Transverse colon (tissue), 4 donors: Measurements from ENCODE around the gene HSPG2.

ENCODE experiments used
- EP300 ChIP-seq: sonication (generic); formaldehyde crosslinking; IDR thresholded peaks from one replicate; pipeline ENCODE4 v1.6.1; 2017; ENCODE audit warnings: antibody characterized with exemption, low read depth
- POLR2A ChIP-seq: fragments of 450-650 bp; IDR thresholded peaks from one replicate; pipeline ENCODE4 v1.6.1; 2016; ENCODE audit warnings: antibody characterized with exemption, mild to moderate bottlenecking, moderate library complexity
- POLR2AphosphoS5 ChIP-seq, 3 donors: sonication (generic); formaldehyde crosslinking; IDR thresholded peaks; one replicate each; pipeline ENCODE4 v1.6.1; 2016; ENCODE audit warnings: antibody characterized with exemption in 3 of 3
- TF ChIP-seq, protein P1 (sequence below), 5 experiments: fragments of 200-600 bp in 3 of 5; fragments of 450-650 bp in 2 of 5; sonication (generic) in 3 of 5; IDR thresholded peaks; 1 replicate in 2 of 5; 2 replicates in 3 of 5; pipeline ENCODE4 v1.5.1; 2016 to 2017; ENCODE audit warnings: antibody characterized with exemption in 5 of 5, inconsistent platforms in 3 of 5, mild to moderate bottlenecking in 2 of 5, moderate library complexity in 1 of 5

DNA sequence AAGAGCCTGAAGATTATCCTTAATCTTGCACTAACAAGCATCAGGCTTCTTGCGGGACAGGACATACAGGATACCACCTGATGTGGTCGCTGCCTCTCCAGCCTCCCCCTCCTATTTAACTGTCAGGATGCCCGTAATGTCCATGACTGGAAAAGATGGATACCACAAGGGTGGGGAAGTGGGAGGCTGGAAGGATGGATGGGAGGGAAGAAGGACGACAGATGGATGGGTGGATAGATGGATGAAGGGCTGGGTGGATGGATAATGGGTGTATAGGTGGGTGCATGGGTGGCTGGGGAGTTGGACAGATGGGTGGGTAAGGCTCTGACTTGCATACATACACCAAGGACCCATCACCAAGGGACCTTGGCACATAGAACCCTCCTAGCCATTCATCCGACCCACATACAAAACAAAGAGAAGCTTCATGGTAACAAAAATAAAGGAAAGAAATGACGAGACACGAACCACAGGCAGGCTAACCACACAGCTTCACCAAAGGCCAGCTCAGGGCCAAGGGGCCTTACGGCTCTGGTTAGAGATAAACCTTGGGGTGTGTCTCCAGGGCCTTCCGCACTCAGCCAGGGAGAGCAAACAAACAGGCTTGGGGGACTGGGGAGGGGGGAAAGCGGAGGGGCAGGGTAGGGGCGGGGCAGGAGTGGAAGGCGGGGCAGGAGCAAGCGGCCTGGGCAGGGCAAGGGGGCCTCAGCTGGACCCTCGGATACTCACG, 50.5 kb downstream of the HSPG2 start:
- TF ChIP-seq, protein P1, sequence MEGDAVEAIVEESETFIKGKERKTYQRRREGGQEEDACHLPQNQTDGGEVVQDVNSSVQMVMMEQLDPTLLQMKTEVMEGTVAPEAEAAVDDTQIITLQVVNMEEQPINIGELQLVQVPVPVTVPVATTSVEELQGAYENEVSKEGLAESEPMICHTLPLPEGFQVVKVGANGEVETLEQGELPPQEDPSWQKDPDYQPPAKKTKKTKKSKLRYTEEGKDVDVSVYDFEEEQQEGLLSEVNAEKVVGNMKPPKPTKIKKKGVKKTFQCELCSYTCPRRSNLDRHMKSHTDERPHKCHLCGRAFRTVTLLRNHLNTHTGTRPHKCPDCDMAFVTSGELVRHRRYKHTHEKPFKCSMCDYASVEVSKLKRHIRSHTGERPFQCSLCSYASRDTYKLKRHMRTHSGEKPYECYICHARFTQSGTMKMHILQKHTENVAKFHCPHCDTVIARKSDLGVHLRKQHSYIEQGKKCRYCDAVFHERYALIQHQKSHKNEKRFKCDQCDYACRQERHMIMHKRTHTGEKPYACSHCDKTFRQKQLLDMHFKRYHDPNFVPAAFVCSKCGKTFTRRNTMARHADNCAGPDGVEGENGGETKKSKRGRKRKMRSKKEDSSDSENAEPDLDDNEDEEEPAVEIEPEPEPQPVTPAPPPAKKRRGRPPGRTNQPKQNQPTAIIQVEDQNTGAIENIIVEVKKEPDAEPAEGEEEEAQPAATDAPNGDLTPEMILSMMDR (IDR thresholded peaks at IDR 0.05), result no peak
- TF ChIP-seq POLR2A, result no peak
- TF ChIP-seq POLR2AphosphoS5 (IDR thresholded peaks at IDR 0.05), result no peak
- no peak for TF ChIP-seq EP300
